ENCODE data around the gene LIM2.
"Not testable (repeated sequence)": the region's sequence is repeated elsewhere in the genome, so short reads cannot be mapped to it uniquely, and the experiment has no call there.

Gene LIM2

GRCh38 chr19:51415187-51415586 is 27.4 kb upstream of the LIM2 start:
- TF ChIP-seq MYC (IDR thresholded peaks at IDR 0.05; ENCODE audit: low read depth, low read length) = no peak
- TF ChIP-seq CTCF (IDR thresholded peaks at IDR 0.05; ENCODE audit: low read depth, low read length) = no peak
- no peak for TF ChIP-seq POLR2A (IDR thresholded peaks at IDR 0.05; ENCODE audit: extremely low read depth, insufficient read length)
- no peak for TF ChIP-seq MAX (IDR thresholded peaks at IDR 0.05; ENCODE audit: low read depth, low read length)
- no peak for DNase-seq (ENCODE audit: low read depth)
- H3K4me3 ChIP-seq (ENCODE audit: low read depth, low read length) = no peak overlapping the region

GRCh38 chr19:51410950-51411748 is 23.4 kb upstream of the LIM2 start:
- TF ChIP-seq CTCF (IDR thresholded peaks at IDR 0.05; ENCODE audit: low read depth, low read length) (no peak), MYC (IDR thresholded peaks at IDR 0.05; ENCODE audit: low read depth, low read length) (no peak), MAX (IDR thresholded peaks at IDR 0.05; ENCODE audit: low read depth, low read length) (no peak), POLR2A (IDR thresholded peaks at IDR 0.05; ENCODE audit: extremely low read depth, insufficient read length) (no peak)
- no peak for DNase-seq (ENCODE audit: low read depth)
- H3K4me3 ChIP-seq (ENCODE audit: low read depth, low read length) = no peak overlapping the region

- TF ChIP-seq CTCF (IDR thresholded peaks at IDR 0.05; ENCODE audit: low read depth, low read length) (no peak), MAX (IDR thresholded peaks at IDR 0.05; ENCODE audit: low read depth, low read length) (no peak)
- peak; percentile 83 for DNase-seq (ENCODE audit: low read depth)
- no peak overlapping the region for H3K4me3 ChIP-seq (ENCODE audit: low read depth, low read length)
Measured at GRCh38 chr19:51407511-51408131, 19.8 kb upstream of the LIM2 start.

- DNase-seq (ENCODE audit: low read depth) = no peak
- H3K4me3 ChIP-seq (ENCODE audit: low read depth, low read length) = no peak overlapping the region
- TF ChIP-seq CTCF (IDR thresholded peaks at IDR 0.05; ENCODE audit: low read depth, low read length) (no peak), POLR2A (IDR thresholded peaks at IDR 0.05; ENCODE audit: extremely low read depth, insufficient read length) (no peak)
Measured at GRCh38 chr19:51402117-51402516, 14.3 kb upstream of the LIM2 start.

DNA sequence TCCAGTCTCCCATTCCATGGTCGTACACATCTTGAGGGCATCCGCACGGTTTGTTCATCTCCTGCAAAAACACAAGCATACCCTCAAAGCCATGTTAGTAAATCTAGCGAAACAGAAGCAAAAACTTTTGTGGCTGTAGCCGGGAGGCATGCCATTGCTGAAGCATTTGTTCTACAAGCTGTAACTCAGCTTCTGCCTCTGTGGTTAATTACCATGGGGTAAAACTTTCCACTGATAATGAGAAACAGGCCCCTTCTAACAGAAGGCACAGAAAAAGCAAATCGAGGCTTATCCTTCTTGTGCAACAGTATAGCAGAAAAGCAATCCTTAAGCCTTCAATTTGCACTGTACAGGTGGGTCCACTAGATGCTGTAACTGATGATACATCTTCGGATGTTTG is 12.2 kb upstream of the LIM2 start:
- not testable (repeated sequence) for DNase-seq (ENCODE audit: low read depth); H3K4me3 ChIP-seq (ENCODE audit: low read depth, low read length)

- no peak overlapping the region for H3K4me3 ChIP-seq (ENCODE audit: low read depth, low read length)
- TF ChIP-seq MAX (IDR thresholded peaks at IDR 0.05; ENCODE audit: low read depth, low read length) (no peak), MYC (IDR thresholded peaks at IDR 0.05; ENCODE audit: low read depth, low read length) (no peak), POLR2A (IDR thresholded peaks at IDR 0.05; ENCODE audit: extremely low read depth, insufficient read length) (no peak), CTCF (IDR thresholded peaks at IDR 0.05; ENCODE audit: low read depth, low read length) (no peak)
- no peak for DNase-seq (ENCODE audit: low read depth)
Measured at GRCh38 chr19:51399231-51399630, 11.5 kb upstream of the LIM2 start.

Data from NB4 (cell line).